Measurements from ENCODE around the gene GALNTL6.

- TF ChIP-seq CTCF (conservative IDR thresholded peaks at IDR 0.05) = no peak
- no peak for TF ChIP-seq EZH2 (IDR thresholded peaks at IDR 0.05; ENCODE audit: low read depth)
These were observed 837.7 kb downstream of the GALNTL6 start for GRCh38 chr4:172650758-172651530.
